CMK (cell line): ENCODE measurements around the gene PDPR.
"Not testable (repeated sequence)": the region's sequence is repeated elsewhere in the genome, so short reads cannot be mapped to it uniquely, and the experiment has no call there.

ENCODE experiments used
- DNase-seq: peaks from one replicate; pipeline ENCODE4 v3.0.0-alpha.2; 2010; ENCODE audit warnings: low read depth

PDPR gene

DNA sequence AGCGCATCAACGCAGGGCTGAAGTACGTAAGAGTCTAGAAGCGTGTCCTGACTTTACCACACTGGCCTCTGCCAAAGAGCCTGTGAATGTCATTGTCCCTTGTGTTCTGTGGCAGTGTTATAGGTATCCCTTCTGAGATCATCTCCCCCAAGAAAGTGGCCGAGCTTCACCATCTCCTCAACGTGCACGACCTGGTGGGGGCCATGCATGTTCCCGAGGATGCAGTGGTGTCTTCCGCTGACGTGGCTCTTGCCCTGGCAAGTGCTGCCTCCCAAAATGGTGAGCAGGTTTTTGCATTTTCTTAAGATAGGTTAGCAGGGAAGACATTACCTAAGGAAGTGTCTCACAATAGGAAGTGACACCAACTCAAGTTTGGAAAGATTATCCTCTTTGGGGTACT, 14.7 kb downstream of the PDPR start:
- DNase-seq, result not testable (repeated sequence)

DNA sequence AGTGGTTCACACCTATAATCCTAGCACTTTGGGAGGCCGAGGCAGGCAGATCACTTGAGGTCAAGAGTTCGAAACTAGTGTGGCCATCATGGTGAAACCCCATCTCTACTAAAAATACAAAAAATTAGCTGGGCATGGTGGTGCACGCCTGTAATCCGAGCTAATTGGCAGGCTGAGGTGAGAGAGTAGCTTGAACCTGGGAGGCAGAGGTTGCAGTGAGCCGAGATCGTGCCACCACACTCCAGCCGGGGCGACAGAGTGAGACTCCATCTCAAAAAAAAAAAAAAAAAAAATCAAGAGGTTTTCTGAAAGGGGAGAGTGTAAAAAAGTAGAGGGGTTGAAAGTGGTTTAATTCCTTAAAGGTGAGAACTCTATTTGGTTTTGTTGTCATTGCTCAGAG, 21.7 kb downstream of the PDPR start:
- DNase-seq, result not testable (repeated sequence)

DNA sequence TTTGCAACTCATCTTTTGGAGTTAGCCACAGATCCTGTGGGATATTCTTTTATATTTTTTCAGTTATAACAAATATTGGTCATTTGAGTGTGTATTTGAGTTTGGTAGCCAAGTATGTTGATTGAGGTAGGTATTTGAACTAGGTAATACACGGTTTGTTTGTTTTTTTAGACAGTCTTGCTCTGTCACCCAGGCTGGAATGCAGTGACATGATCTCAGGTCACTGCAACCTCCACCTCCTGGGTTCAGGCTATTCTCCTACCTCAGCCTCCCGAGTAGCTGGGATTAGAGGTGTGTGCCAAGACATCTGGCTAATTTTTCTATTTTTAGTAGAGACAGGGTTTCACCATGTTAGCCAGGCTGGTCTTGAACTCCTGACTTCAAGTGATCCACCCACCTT, 22.5 kb downstream of the PDPR start:
- DNase-seq, result not testable (repeated sequence)

DNA sequence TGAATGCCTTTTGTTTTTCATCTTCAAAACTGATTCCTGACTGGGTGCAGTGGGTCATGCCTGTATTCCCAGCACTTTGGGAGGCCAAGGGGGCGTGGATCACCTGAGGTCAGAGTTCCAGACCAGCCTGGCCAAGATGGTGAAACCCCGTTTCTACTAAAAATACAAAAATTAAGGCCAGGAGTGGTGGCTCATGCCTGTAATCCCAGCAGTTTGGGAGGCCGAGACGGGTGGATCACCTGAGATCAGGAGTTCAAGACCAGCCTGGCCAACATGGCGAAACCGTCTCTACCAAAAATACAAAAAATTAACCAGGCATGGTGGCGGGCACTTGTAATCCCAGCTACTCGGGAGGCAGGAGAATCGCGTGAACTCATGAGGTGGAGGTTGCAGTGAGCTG, 28.6 kb downstream of the PDPR start:
- DNase-seq, result not testable (repeated sequence)

DNA sequence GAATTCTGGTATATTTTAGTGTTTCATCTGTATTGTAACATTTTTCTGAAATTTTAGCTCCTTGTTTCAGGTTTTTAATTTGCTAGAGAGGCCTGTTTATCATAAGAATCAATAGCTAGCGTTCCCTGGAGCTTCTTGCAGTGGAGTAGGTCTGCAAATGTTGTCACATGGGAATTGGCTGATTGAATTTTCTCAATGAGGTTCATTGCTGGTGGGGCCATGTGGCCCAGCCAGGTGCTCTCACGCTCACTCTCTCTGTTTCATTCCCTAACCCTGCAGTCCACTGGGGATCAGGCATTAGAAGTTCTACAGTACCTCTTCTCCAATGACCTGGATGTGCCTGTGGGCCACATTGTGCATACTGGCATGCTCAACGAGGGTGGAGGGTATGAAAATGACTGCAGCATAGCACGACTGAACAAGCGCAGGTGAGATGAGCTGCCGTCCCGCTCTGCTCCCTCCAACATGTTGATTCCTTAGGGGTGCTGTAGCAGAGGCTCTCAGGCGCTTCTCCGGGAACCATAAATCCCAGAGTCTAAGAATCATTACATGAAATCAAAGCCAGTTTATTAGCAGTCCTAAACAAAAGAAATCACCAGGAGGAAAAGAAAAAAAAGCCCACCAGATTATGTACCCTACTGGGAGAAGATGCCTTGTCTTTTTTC, 29.2 kb downstream of the PDPR start:
- DNase-seq, result not testable (repeated sequence)

DNA sequence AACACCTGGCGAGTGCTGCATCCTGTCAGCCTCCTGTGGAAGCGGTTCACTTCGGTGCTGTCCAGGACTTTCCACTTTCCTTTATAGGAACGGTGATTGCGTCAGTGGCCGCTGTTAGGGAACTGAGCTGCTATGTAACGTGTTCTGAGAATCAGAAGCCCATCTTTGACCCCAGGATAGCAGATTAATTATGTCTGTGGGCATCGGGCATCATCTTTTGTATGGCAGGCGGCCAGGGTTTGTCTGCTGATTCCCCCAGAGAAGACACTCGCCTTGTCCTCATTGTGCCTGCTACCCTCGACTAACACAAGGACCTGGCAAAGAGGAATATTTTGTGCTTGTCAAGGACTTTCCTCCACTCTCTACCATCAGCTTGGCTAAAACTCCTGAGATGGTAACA, 33.7 kb downstream of the PDPR start:
- DNase-seq, result not testable (repeated sequence)

DNA sequence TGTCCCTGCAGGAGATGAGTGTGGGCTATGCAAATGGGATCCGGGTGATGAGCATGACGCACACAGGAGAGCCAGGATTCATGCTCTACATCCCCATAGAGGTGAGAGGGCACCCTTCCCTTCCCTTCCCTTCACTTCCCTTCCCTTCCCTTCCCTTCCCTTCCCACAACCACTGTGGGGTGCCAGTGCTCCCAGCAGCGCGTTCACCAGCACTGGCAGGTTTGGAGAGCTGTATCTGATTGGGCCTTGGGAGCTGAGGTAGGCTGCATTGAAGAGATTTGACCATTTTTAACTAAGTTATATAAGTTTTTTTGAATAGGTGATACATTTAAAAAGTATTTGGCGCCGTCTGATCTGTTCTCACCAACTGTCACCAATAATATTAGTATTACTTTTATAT, 34.3 kb downstream of the PDPR start:
- not testable (repeated sequence) for DNase-seq

DNA sequence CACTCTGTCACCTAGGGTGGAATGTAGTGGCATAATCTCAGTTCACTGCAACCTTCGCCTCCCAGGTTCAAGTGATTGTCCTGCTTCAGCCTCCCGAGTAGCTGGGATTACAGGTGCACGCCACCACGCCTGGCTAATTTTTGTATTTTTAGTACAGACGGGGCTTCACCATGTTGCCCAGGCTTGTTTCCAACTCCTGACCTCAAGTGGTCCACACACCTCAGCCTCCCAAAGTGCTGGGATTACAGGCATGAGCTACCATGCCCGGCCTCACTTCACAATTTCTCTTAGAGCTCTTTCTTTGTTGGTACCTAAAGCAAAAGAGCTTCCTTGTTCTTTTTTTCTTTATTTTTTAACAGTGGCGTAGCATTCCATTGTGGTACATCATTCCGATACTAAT, 35.2 kb downstream of the PDPR start:
- DNase-seq, result not testable (repeated sequence)

DNA sequence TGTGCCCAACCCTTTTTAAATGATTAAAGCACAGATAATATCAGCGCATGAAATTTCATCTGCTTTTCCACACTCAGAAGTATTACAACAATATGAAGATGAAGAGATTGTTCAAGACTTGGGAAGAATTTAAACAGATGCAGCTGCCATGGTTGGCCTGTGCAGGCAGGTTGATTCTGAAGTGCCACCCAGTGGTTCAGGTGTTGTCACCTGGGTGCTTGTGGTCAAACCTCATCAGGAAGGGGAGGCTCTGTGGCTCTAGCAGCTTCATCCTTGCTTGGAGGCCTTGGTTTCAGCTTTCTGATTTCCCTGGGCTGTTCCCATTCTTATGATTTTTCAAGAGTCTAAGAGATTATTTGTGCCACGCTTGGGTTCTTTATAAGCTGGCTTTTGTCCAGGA, 37.3 kb downstream of the PDPR start:
- DNase-seq, result no peak

DNA sequence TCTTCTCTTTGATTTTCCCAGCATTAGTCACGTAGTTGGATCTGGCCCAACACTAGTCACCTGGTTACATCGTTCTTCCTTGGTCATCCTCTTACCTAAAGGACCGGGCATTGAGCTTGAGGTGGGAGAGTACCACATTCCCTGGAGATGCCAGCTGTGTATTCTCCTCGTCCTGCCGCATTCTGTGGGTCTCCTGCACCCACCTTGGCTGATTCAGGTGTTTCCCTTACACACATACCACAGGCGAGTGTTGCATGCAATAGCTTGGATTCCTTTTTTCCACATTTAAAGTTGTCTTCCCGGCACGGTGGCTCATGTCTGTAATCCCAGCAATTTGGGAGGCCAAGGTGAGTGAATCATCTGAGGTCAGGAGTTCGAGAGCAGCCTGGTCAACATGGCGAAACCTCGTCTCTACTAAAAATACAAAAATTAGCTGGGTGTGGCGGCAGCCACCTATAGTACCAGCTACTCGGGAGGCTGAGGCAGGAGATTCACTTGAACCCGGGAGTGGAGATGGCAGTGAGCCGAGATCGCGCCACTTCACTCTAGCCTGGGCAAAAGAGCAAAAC, 37.9 kb downstream of the PDPR start:
- no peak for DNase-seq

DNA sequence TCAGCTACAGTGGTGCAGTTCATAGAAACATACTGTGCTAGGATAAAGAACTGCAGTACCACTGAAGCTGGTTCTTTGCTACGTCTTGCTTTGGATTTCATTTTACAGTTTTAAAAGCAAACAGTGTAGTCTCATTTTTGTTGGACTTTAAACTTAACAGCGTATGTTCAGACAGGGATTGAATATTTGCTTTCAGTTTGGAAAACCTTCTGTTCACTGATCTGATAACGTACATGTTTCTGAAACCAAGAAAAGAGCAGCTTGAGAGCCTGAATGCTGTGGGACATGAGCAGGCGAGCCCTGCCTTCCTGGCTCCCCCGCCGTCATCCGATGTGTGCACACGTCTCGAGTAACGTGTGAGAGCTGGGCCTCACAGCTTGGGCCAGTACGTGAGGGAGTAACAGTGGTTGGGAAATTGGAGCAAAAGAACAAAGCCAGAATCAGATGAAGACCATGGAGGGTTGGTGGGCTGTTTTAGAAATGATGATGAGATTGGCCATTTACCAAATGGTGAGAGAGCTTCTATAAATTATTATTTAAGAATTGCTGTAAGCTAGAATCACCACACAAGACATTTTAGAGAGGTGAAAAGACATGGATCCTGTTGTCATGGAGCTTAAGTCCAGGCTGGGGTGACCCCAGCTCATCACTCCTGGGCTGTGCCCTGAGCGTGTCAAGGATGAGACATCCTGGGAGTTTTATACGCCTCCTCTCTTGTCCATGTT, 38.6 kb downstream of the PDPR start:
- no peak for DNase-seq

DNA sequence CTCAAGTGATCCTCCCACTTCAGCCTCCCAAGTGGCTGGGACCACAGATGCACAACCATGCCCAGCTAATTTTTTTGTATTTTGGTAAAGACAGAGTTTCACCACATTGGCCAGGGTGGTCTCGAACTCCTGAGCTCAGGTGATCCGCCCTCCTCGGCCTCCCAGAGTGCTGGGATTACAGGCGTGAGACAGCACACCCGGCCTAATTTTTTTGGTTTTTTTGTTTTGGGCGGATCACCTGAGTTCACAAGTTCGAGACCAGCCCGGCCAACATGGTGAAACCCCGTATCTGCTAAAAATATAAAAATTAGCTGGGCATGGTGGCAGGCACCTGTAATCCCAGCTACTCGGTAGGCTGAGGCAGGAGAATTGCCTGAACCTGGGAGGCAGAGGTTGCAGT, 40.6 kb downstream of the PDPR start:
- DNase-seq, result not testable (repeated sequence)

DNA sequence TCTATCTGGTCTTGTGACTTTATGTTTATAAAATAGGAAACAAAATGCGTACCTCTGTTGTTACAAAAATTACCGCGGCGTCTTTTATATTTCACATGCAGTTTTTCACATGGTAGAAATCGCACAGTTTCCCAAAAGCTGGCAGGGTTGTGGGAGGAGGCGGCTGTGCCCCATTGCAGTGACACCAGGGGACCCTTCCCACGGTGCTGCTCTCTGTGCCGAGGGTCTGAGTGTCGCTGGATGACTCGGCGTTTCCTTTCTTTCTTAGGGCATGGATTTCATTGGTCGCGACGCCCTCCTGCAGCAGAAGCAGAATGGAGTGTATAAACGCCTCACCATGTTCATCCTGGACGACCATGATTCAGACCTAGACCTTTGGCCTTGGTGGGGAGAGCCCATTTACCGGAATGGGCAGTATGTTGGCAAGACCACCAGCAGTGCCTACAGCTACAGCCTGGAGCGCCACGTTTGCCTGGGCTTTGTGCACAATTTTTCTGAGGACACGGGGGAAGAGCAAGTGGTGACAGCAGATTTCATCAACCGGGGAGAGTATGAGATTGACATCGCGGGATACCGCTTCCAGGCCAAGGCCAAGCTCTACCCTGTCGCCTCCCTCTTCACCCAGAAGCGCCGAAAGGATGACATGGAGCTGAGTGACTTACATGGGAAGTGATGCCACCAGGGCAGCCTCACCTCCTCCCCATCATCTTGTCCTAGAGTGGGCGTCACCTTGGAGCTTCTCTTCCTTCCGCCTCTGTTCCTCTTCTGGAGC, 42.3 kb downstream of the PDPR start:
- no peak for DNase-seq

DNA sequence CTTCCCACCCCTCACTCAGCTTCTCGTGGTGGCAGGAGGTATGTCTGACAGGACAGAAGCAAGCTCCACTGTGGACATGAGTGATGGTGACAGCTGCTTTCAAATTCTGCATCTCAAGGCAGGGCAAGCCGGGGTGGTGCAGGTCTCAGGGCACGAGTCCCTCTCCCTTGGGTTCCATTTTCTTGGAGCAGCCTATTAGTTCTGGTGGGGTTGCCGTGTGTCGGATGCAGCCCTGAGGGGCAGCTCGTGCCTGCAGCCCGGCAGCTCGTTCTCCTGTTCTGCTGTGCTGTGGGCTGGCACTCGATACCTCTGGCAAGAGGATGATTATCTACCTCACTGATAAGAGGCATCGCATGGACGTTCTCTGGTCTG, 43.0 kb downstream of the PDPR start:
- no peak for DNase-seq

DNA sequence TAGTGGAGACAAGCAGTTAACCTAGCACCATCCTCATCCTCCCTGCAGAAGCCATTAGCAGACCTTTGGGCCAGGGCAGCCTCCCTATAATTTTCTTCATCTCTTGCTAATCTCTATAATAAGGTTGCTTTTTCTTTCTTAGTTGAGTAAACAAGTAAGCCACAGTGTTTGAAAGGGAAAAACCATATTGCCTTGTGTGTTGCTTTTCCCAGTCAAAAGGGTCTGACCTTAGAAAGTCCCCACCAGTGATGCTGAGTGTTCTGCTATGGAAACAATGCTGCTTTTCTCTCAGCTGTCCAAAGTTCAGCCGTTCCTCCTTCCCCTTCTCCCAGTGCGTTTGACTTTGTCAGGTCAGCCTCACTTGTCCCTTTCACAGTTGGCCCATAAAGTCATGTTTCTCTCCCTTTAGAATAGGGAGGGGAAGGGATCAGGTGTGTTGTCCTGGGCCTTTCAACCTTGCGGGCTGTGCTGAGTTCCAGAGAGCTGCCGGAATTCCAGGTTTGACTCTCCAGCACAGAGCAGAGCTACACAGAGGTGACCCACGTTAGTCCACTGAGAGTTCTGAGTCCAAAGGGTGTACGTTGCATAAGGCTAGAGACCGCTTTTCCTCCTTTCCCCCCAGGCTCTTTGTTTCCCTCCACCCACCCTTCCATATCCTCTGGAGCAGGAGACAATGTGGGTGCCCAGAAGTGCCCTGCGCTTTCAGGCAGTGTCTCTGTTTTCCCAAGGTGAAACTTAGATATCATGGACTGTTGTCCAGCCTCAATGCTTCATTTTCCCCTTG, 43.5 kb downstream of the PDPR start:
- DNase-seq, result no peak

DNA sequence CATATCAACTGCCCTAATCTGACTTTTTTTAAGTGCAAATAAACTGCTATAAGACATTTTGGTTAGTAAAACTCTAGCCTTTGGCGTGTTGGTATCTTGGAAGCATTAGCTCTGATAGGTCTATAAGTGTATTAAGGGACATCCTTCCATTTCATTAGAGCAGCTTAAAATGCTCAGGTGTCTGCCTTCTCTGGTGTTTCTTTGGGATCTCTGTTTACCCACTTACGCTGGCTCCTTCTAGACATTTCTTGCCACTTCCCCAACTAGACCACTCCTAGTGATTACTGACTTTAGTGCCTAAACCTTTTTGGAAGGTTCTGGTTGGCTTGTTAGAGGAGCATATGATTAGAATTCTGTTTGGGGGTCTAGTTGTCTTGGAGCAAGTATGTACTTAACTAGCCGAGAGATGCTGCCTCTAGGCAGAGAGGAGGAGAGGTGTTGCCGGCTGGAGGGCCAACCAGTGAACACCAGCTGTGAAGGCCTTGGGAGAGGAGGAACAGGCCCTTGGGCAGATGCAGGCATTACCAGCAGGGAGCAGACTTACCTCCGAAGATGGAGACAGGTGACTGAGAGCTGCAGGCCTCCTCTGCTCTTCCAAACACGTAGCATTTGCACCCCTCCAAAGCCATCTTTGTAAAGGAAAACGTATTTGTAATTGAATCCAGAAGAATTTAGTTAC, 44.3 kb downstream of the PDPR start:
- no peak for DNase-seq

DNA sequence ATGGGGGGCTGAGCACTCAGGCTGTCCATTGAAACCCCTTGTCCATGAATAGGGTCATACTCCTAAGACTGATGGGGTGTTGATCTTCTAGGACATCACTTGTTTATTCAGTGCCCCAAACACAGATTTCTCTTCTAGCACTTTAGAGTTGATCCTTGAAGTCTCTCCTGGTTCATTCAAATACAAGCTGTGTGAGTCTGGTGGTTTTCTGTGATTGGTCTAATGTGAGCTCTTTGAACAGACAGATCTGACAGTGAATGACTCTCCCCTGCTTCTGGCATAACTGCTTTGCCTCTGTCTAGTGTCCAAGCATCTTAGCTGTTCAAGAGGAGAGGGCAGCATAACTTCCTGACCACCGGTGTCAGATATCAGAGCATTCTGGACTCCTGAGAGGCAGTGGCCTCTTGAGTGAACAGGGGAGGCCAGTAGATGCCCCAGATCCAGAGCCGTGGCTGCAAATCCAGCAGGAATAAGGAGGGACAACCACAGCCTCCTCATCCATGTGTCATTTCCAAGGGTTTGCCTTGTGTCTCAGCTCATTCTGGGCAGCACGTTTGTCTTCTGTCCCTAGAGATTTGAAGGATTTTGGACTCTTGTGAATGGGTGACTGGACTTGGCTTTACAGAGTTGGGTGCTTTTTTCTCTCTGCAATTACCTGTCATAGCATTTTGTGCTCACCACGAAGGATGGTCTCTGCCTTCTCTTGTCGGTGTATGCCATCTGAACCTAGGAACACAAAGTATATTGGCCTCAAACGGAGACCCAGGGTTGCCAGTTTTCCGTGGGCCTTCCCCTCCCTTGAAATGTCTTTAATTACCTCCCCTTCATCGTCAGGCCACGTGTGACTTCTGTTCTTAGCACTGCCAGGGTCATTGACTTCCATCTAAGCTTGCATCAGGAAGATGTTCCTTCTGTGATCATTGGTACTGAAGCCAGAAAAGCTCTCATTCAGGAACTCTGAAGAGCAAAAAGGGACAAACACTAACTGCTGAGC, 45.5 kb downstream of the PDPR start:
- DNase-seq, result no peak

DNA sequence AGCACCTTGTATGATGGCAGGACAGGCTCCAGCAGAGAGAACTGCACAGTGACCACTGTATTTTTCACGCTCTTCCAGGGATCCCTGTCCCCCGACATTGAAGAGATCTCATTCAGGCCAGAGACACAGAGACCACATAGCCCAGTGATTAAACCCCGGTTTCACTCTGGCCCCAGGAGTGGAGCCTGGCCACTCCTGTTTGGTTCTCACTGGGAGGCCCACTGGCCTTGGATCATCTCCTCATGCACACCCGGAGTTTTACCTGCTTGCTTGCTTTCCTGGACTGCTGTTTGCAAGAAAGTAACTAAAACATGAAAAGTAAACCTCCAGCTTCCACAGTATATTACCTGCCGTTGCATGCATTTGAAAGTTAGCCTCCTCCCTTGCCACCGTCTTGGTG, 46.3 kb downstream of the PDPR start:
- DNase-seq, result no peak

DNA sequence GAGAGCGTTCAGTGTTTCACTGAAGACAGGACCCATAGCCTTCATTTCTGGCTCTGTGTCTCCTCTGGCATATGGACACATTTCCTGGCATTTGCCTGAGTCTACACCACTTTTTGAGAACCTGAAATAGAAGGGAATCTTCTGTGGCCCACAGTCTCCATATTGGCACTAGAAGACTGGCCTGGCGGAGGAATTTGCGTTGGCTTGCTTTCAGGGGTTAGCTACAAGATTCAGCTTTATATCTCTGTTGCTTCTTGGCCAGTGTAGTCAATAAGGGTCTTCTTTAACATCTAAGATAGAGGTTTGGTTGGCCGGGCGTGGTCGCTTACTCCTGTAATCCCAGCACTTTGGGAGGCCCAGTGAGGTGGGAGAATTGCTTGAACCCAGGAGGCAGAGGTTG, 46.7 kb downstream of the PDPR start:
- no peak for DNase-seq

DNA sequence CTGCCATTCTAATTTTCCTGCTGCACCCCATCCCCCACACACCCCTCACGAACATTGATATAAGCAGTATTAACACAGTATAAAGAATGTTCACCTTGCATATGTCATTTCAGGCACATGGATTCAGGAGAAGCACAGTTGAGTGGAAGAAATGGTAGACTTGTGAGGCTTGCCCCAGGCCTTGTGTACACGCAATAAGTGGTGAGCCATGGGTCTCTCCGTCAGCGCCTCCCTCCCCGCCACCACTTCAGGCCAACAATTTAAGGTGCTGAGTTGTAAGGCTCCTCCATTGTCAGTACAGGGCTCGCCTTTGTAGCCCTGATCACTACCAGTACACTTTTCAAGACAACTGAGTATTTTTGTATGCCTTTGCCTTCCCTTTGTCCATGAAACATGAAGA, 47.2 kb downstream of the PDPR start:
- no peak for DNase-seq
